Activated naive CD4-positive, alpha-beta T cell treated with anti-CD3 and anti-CD28 coated beads, Interleukin-2, amount 50 U/mL, for 24 hours (primary cell): ENCODE results near the gene GP9.

Experiments
- H3K27ac Mint-ChIP-seq: one replicate; pipeline ENCODE4 v1.8.0; 2021; ENCODE audit warnings: mild to moderate bottlenecking, mixed read lengths
- H3K27me3 Mint-ChIP-seq: one replicate; pipeline ENCODE4 v1.8.0; 2021; ENCODE audit warnings: mixed read lengths
- H3K36me3 Mint-ChIP-seq: one replicate; pipeline ENCODE4 v1.8.0; 2021; ENCODE audit warnings: mixed read lengths
- H3K4me1 Mint-ChIP-seq: one replicate; pipeline ENCODE4 v1.8.0; 2021; ENCODE audit warnings: mixed read lengths
- H3K4me3 Mint-ChIP-seq: one replicate; pipeline ENCODE4 v1.8.0; 2021; ENCODE audit warnings: mild to moderate bottlenecking, mixed read lengths
- H3K9me3 Mint-ChIP-seq: one replicate; pipeline ENCODE4 v1.8.0; 2021; ENCODE audit warnings: mixed read lengths

GP9 gene

GRCh38 chr3:129037093-129037419 is 23.5 kb upstream of the GP9 start:
- Mint-ChIP-seq H3K36me3 (no peaks in the 10 kb centered on the region), H3K4me3 (no peak overlapping the region), H3K4me1 (peaks cover 26% of the 10 kb centered on the region), H3K27me3 (no peaks in the 10 kb centered on the region), H3K9me3 (no peaks in the 10 kb centered on the region), H3K27ac (no peak overlapping the region)

- Mint-ChIP-seq H3K4me1 (peaks cover 26% of the 10 kb centered on the region), H3K9me3 (no peaks in the 10 kb centered on the region), H3K36me3 (no peaks in the 10 kb centered on the region), H3K27ac (no peak overlapping the region), H3K27me3 (no peaks in the 10 kb centered on the region), H3K4me3 (no peak overlapping the region)
Measured at GRCh38 chr3:129038121-129038855, 22.3 kb upstream of the GP9 start.

- Mint-ChIP-seq H3K36me3 (no peaks in the 10 kb centered on the region), H3K4me3 (no peak overlapping the region), H3K9me3 (no peaks in the 10 kb centered on the region), H3K27ac (no peak overlapping the region), H3K27me3 (peaks cover 3% of the 10 kb centered on the region), H3K4me1 (peaks cover 26% of the 10 kb centered on the region)
Measured at GRCh38 chr3:129039271-129040038, 21.1 kb upstream of the GP9 start.

- Mint-ChIP-seq H3K36me3 (no peaks in the 10 kb centered on the region), H3K4me3 (no peak overlapping the region), H3K27me3 (peaks cover 3% of the 10 kb centered on the region), H3K27ac (no peak overlapping the region), H3K9me3 (no peaks in the 10 kb centered on the region), H3K4me1 (peaks cover 30% of the 10 kb centered on the region)
Measured at GRCh38 chr3:129040039-129040336, 20.6 kb upstream of the GP9 start.

- Mint-ChIP-seq H3K27ac (no peak overlapping the region), H3K36me3 (no peaks in the 10 kb centered on the region), H3K9me3 (no peaks in the 10 kb centered on the region), H3K27me3 (peaks cover 3% of the 10 kb centered on the region), H3K4me1 (peaks cover 26% of the 10 kb centered on the region), H3K4me3 (no peak overlapping the region)
Measured at GRCh38 chr3:129040579-129041300, 19.8 kb upstream of the GP9 start.

- H3K4me1 Mint-ChIP-seq = peaks cover 8% of the 10 kb centered on the region
- H3K36me3 Mint-ChIP-seq = peaks cover 4% of the 10 kb centered on the region
- H3K4me3 Mint-ChIP-seq = peak overlapping the region; percentile 37
- H3K27me3 Mint-ChIP-seq = peaks cover 3% of the 10 kb centered on the region
- no peak overlapping the region for H3K27ac Mint-ChIP-seq
- H3K9me3 Mint-ChIP-seq = no peaks in the 10 kb centered on the region
Measured at GRCh38 chr3:129045675-129046036, 14.9 kb upstream of the GP9 start.

- no peaks in the 10 kb centered on the region for H3K9me3 Mint-ChIP-seq
- H3K4me3 Mint-ChIP-seq = peak overlapping the region; percentile 23
- peaks cover 4% of the 10 kb centered on the region for H3K36me3 Mint-ChIP-seq
- H3K27me3 Mint-ChIP-seq = peaks cover 3% of the 10 kb centered on the region
- peaks cover 8% of the 10 kb centered on the region for H3K4me1 Mint-ChIP-seq
- H3K27ac Mint-ChIP-seq = no peak overlapping the region
Measured at GRCh38 chr3:129046037-129046731, 14.4 kb upstream of the GP9 start.

GRCh38 chr3:129046732-129047552 is 13.6 kb upstream of the GP9 start:
- Mint-ChIP-seq H3K27me3 (peaks cover 3% of the 10 kb centered on the region), H3K4me3 (peak overlapping the region; percentile 23), H3K27ac (no peak overlapping the region), H3K36me3 (peaks cover 4% of the 10 kb centered on the region), H3K4me1 (peaks cover 8% of the 10 kb centered on the region), H3K9me3 (no peaks in the 10 kb centered on the region)

GRCh38 chr3:129047553-129047839 is 13.1 kb upstream of the GP9 start:
- peak overlapping the region; percentile 7 for H3K4me3 Mint-ChIP-seq
- peaks cover 3% of the 10 kb centered on the region for H3K27me3 Mint-ChIP-seq
- H3K36me3 Mint-ChIP-seq = peaks cover 4% of the 10 kb centered on the region
- H3K27ac Mint-ChIP-seq = no peak overlapping the region
- peaks cover 8% of the 10 kb centered on the region for H3K4me1 Mint-ChIP-seq
- H3K9me3 Mint-ChIP-seq = no peaks in the 10 kb centered on the region

- Mint-ChIP-seq H3K9me3 (no peaks in the 10 kb centered on the region), H3K4me1 (peaks cover 8% of the 10 kb centered on the region), H3K36me3 (peaks cover 4% of the 10 kb centered on the region), H3K27ac (no peak overlapping the region), H3K27me3 (no peaks in the 10 kb centered on the region), H3K4me3 (no peak overlapping the region)
Measured at GRCh38 chr3:129050556-129051295, 9.9 kb upstream of the GP9 start.

- Mint-ChIP-seq H3K4me3 (no peak overlapping the region), H3K27me3 (no peaks in the 10 kb centered on the region), H3K4me1 (peaks cover 8% of the 10 kb centered on the region), H3K27ac (no peak overlapping the region), H3K36me3 (peaks cover 4% of the 10 kb centered on the region), H3K9me3 (no peaks in the 10 kb centered on the region)
Measured at GRCh38 chr3:129051871-129052340, 8.7 kb upstream of the GP9 start.

GRCh38 chr3:129052675-129053074 is 7.9 kb upstream of the GP9 start:
- Mint-ChIP-seq H3K36me3 (peaks cover 4% of the 10 kb centered on the region), H3K9me3 (no peaks in the 10 kb centered on the region), H3K4me1 (peaks cover 8% of the 10 kb centered on the region), H3K27ac (peak overlapping the region; percentile 68), H3K4me3 (no peak overlapping the region), H3K27me3 (no peaks in the 10 kb centered on the region)

GRCh38 chr3:129054605-129055104 is 5.9 kb upstream of the GP9 start:
- H3K4me1 Mint-ChIP-seq = peaks cover 8% of the 10 kb centered on the region
- H3K9me3 Mint-ChIP-seq = no peaks in the 10 kb centered on the region
- peak overlapping the region; percentile 84 for H3K27ac Mint-ChIP-seq
- no peak overlapping the region for H3K4me3 Mint-ChIP-seq
- no peaks in the 10 kb centered on the region for H3K27me3 Mint-ChIP-seq
- no peaks in the 10 kb centered on the region for H3K36me3 Mint-ChIP-seq

- Mint-ChIP-seq H3K27ac (peak overlapping the region; percentile 6), H3K4me1 (peaks cover 8% of the 10 kb centered on the region), H3K27me3 (no peaks in the 10 kb centered on the region), H3K9me3 (no peaks in the 10 kb centered on the region), H3K4me3 (no peak overlapping the region), H3K36me3 (no peaks in the 10 kb centered on the region)
Measured at GRCh38 chr3:129056451-129057173, 4.0 kb upstream of the GP9 start.
